Thyroid gland (tissue), 4 donors: ENCODE results near the gene ATG9A.

ENCODE experiments used
- CTCF ChIP-seq, 6 experiments: fragments of 200-600 bp in 3 of 6; fragments of 450-650 bp in 3 of 6; sonication (generic) in 3 of 6; IDR thresholded peaks; one replicate each; pipeline ENCODE4 v1.5.1; 2016 to 2019; ENCODE audit warnings: antibody characterized with exemption in 6 of 6, mild to moderate bottlenecking in 2 of 6, inconsistent platforms in 1 of 6, moderate library complexity in 1 of 6
- POLR2A ChIP-seq, 2 donors: fragments of 450-650 bp; IDR thresholded peaks; one replicate each; pipeline ENCODE4 v1.6.1; 2017; ENCODE audit warnings: antibody characterized with exemption in 2 of 2, mild to moderate bottlenecking in 2 of 2, moderate library complexity in 1 of 2

GRCh38 chr2:219210196-219210885 is 19.1 kb downstream of the ATG9A start:
- TF ChIP-seq POLR2A (IDR thresholded peaks at IDR 0.05) (no peak), CTCF (IDR thresholded peaks at IDR 0.05) (no peak)
